Measurements from ENCODE around the gene AUTS2.

DNA sequence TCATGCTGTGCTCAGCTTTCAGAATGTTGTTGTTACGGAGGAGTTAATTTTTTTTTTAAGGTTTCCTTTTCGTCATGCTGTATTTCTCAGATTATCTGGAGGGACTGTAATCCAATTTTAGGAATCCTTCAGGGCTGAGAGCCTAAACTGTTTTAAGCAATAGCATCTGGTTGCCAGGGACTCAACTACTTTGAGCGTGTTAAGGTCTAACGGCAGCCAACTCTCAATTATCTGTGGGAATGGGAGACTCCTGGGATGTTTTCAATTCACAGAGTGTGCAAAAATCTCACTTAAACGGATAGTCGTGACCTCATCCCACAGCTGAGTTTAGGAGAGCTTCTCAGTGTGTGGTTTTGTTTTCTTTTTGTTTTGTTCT, 291.7 kb downstream of the AUTS2 start:
- TF ChIP-seq POLR2A (IDR thresholded peaks at IDR 0.05), result no peak
- TF ChIP-seq, protein P1, sequence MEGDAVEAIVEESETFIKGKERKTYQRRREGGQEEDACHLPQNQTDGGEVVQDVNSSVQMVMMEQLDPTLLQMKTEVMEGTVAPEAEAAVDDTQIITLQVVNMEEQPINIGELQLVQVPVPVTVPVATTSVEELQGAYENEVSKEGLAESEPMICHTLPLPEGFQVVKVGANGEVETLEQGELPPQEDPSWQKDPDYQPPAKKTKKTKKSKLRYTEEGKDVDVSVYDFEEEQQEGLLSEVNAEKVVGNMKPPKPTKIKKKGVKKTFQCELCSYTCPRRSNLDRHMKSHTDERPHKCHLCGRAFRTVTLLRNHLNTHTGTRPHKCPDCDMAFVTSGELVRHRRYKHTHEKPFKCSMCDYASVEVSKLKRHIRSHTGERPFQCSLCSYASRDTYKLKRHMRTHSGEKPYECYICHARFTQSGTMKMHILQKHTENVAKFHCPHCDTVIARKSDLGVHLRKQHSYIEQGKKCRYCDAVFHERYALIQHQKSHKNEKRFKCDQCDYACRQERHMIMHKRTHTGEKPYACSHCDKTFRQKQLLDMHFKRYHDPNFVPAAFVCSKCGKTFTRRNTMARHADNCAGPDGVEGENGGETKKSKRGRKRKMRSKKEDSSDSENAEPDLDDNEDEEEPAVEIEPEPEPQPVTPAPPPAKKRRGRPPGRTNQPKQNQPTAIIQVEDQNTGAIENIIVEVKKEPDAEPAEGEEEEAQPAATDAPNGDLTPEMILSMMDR (IDR thresholded peaks at IDR 0.05), result no peak

Data from vagina (tissue), 2 donors.